ENCODE results near the gene RFC3. TPM values are rescaled to one million over a fixed set of nuclear protein-coding genes. Genes with fewer than 3 reads are reported as not detected.
"Not testable (repeated sequence)": the region's sequence is repeated elsewhere in the genome, so short reads cannot be mapped to it uniquely, and the experiment has no call there.

Gene RFC3
- total RNA-seq, 1 experiment from 2014 or later: 56.5 TPM

DNA sequence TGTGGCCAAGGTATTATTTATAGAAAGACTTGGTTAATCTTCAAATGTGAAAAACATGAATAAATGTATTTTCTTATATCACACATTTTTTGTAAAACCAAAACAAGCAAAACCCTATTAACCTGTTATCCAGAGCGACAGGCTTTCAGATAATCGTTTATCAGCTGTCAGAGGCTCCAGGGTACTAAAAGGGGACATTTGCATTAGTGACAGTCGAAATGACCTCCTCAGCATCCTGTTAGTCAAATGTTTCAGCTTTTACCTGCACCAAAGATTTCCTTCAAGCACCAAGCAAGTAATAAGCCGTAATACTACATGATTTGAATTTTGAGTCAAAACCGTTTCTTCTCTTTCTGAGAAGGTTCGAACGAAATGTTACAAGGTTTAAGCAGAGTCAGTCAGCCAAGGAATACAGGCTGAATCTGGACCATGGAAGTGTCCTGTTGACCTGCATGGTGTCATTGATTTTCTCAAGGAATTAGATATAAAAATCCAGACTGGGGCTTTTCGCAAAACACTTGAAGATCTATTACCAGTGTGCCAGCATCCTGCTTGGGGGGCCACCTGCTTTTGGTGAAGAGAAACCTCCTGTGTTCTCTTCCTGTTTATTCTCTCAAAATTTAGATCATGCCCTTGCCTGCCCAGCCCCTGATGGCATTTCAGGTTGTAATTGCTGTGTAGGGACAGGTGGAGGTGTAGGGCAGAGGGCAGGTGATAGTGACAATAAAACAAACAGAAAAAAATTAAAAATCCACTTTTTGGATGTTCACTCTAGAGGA, 11.3 kb upstream of the RFC3 start:
- no peak for DNase-seq (ENCODE audit: low read depth)

DNA sequence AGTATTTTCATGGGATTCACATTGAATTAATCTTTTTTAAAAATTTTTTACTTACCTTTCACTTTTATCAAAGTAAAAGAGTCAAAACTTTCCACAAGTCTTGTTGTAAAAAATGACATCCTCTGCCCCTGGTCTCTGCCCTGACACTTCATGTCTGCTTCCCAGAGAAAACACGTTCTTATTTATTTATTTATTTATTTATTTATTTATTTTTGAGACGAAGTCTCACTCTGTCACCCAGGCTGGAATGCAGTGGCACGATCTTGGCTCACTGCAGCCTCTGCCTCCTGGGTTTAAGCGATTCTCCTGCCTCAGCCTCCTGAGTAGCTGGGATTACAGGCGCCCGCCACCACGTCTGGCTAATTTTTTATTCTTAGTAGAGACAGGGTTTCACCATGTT, 5.1 kb upstream of the RFC3 start:
- DNase-seq (ENCODE audit: low read depth): not testable (repeated sequence)

DNA sequence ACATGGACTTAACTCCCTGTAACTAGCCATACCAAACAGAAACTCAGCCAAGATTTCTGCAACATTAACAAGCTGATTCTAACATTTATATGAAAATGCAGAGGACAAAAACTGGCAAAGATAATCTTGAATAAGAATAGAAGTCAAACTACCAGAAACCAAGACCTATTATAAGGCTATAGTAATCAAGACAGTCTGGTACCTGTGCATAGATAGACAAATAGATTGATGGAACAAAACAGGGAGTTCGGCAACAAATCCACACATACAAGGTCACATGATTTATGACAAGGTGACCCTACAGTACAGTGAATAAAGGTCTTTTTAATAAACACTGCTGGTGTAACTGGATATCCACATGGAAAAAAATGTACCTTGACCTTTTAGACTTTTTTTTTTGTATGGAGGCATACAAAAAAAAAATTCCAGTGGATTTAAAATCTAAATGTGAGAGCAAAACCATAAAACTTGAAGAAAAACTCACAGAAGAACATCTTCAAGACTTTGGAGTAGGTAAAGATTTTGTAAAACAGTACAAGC, 2.9 kb upstream of the RFC3 start:
- DNase-seq (ENCODE audit: low read depth): no peak

DNA sequence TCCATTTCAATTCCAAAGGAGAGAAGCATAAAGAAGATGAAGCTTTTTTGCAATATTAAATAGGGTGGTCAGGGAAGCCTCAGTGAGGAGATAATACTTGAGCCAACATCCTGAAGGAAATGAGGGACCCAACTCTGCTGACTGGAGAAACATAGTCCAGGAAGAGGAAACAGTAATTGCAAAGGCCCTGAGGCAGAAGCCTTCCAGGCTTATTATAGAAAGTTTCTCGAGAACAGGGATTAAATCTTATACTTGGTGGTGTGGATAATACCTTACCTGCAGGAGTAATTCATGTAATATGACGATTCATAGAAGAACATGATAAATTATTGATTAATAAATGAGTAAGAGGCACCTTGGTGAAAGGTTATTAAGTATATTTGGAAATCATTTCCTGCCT, 1.0 kb upstream of the RFC3 start:
- no peak for DNase-seq (ENCODE audit: low read depth)

DNA sequence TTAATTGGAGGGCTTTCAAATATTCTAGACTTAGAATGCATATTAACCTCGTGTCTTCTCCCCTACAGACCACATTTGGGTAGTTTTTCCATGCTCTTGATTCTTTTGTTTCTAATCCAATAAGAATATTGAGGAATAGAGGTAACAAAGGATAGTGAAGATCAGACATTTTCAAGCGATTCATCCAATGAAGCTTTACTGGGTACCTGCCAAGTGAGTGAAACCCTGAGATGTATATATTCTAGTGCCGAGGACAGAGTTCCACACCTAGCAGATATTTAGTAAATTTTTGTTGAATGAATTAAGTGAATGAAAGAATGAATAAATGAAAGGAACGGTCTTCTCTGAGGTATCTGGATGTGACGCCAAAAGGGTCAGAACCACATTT, 442 bp upstream of the RFC3 start:
- no peak for DNase-seq (ENCODE audit: low read depth)

DNA sequence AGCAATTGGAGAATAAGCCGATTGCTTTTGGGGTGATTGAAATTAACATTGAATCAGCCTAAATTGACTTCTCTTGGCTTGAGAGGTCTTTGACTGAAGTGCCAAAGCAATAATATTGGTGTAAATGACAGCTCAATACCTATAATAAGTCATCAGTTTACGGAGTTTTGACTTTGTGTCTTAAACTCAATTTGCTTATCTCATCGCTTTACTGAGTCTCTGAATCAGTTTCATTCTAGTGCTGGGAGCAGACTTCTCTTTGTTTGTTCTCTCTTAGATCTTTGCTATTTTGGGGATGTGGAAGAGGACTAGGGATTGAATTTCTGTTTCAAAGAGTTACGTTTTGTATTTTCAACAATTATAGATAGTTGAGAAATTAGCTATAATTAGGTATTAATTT, 7.1 kb downstream of the RFC3 start:
- DNase-seq (ENCODE audit: low read depth): no peak

DNA sequence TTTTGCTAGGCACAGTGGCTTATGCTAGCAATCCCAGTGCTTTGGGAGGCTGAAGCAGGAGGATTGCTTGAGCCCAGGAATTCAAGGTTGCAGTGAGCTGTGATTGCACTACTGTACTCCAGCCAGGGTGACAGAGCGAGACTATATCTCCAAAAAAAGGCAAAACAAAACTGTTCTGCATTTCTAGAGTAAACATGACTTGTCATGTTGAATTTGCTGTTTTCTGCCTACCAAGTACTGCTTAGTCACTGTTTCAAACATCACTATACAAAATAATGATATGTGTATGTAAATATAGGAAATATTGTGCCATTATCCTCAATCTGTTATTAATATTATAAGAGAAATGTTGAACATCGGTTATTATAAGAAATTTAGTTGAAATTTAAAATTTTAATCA, 9.2 kb downstream of the RFC3 start:
- no peak for DNase-seq (ENCODE audit: low read depth)

DNA sequence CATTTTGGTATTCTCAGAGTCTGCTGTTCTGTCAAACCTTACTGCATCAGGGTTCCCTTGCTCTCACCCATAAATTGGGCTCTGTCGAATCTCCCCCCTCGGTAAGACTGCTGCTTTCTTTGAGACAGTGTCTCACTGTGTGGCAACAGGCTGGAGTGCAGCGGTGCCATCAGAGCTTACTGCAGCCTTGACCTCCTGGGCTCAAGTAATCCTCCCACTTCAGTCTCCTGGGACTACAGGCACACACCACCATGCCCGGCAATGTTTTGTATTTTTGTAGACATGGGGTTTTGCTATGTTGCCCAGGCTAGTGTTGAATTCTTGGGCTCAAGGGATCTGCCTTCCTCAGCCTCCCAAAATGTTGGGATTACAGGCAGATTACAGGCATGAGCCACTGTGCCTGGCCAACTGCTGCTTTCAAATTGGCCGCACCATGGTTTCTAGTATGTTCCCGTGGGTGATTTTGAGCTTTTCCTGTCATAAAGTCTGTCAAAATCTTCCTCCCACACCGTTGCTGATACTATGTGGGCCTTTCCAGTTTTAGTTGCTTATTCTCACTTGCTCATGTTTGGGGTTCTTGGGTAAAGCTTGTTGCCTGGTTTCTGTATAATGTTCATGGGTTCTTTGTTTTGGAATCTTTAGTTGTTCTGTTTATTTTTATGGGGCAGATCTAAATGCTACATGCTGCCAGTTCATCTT, 10.6 kb downstream of the RFC3 start:
- DNase-seq (ENCODE audit: low read depth): no peak

DNA sequence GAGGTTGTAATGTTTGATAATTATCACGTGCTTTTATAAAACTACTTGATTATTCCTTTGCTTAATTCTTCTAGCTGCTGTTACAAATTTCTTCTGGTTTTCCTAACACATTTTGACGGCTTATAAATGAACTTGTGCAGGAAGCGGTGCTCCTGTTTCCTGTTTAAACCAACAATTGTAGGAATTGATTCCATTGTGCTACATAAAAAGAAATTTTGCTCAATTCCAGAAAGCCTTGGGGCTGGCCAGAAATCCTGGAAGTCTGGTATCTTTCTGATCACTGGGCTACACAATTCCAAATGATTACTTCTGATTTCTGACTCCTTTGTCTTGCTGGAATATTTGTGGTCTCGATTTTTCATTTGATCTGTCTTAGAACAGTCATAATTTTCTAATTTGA, 14.9 kb downstream of the RFC3 start:
- DNase-seq (ENCODE audit: low read depth): no peak

DNA sequence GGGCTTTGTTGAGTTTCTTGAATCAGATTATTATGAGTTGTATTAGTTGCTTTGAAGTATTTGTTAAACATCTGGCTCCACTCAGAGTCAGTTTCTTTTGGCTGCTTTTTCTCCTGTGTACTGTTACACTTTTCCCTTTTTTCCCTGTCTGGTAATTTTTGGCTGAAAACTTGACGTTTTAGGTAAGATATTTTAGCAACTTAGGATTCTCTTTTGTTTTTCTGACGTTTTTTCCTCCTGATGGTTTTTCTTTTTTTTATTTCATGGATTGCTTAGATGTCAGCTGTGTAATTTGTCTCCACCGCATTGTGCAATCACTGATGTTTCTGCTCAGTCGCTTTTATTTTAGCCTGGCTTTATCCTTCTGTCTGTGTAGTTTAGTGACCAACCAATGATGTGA, 20.7 kb downstream of the RFC3 start:
- no peak for DNase-seq (ENCODE audit: low read depth)

DNA sequence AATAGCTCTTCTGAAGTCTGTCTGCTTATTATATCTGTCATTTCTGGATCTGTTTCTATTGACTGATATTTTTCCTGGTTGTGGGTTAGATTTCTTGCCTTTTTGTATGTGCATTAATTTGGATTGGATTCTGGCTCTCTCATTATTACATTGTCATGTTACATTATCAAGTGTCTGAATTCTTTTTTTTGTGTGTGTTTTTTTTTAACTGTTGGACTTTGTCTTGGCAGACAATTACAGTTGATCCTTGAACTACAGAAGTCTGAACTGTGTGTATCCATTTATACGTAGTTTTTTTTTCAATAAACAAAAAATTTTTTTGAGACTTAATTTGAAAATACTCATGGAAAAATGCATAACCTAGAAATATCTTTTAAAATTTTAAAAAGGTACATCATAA, 22.5 kb downstream of the RFC3 start:
- DNase-seq (ENCODE audit: low read depth): no peak

DNA sequence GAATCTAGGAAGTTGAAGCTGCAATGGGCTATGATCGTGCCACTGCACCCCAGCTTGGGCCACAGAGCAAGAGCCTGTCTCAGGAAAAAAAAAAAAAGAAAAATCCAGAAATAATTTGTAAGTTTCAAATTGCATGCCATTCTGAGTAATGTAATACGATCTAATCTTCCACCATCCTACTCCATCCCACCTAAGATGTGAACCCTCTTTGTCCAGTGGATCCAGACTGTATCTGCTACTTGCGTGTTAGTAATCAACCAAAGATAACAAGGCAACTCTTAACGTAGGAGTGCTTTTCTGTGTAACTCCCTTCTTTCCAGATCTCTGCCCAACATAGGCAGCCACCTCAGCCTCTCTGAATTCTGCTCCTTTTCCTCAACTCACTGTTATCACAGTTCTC, 24.3 kb downstream of the RFC3 start:
- DNase-seq (ENCODE audit: low read depth): no peak

DNA sequence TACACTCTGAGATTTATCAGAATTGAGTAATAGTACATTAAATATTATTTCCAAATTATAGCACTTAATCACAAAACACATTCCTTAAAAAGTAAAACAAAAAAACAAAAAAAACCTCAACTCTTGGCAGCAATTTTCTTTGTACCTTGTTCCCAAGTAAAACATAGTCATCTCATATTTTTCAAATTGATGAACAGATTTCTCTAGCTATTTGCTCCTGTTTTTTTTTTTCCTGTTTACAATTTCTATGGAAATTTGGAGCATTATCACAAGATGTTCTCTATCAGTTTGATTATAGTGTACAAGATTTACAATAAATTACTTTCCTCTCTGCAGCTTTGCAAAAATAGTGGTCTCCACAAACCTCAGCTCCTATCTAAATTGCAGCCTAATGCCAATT, 25.0 kb downstream of the RFC3 start:
- DNase-seq (ENCODE audit: low read depth): no peak

DNA sequence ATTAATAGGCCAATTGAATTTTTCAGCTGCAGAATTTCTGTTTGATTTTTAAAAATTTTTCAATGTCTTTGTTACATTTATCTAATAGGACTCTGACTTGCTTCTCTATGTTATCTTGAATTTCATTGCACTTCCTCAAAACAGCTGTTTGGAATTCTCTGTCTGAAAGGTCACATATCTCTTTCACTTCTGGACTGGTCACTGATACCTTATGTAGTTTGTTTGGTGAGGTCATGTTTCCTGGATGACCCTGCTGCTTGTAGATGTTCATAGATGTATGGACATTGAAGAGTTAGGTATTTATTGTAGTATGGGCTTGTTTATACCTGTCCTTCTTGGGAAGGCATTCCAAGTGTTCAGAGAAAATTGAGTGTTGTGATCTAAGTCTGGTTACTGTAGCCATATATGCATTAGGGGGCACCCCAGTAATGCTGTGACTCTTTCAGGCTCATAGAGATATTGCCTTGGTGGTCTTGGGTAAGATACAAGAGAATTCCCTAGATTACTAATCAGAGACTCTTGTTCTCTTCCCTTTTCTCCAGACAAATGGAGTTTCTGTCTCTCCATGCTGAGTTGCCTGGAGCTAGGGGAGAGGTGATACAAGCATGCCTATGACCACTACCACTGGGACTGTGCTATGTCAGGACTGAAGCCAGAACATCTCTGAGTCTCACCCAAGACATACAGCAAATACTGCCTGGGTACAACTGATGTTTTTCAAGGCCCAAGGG, 27.8 kb downstream of the RFC3 start:
- no peak for DNase-seq (ENCODE audit: low read depth)

DNA sequence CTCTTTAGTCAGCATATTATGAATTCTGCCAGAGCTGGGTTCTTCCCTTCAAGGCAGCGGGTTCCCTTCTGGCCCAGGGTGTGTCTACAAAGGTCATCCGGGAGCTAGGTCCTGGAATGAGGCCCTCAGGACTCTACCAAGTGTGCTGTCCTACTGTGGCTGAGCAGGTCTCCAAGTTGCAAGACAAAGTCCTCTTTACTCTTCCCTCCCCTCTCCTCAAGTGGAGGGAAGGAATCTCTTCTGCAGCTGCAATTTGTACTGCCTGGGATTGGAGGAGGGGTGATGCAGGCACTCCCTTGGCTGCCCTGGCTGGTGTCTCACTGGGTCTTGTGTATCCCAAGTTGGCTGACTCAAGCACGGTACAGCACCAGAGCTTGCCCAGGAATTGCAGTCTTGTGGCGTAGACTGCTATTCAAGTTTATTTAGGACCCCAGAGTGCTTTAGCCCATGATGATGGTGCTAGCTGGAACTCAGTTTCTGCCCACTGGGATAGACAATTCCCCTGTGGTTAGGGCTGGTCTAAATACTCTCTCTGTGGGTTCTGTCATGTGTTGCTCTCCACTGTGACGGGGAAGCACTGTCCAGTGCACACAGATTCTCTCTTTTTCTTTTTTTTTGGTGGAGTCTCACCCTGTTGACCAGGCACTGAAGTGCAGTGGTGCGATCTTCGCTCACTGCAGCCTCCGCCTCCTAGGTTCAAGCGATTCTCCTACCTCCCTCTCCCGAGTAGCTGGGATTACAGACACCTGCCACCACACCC, 28.5 kb downstream of the RFC3 start:
- DNase-seq (ENCODE audit: low read depth): no peak

DNA sequence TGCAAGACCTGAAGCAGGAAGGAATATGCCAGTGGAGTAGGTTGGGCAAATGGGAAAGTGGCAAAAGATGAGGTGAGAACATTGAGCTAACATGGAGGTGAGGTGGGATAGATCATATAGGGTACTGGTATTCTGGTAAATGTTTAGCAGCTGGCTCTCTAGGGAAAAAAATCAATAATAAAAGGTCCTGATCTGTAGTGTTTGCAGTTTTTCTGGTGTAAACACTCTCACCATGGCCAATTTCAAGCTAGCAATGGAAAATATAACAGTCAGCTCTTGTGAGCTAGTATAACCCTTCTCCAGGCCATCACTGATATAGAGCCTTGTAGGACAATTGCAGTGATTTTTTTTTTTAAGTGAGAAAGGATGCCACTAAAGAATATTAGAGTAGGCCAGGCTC, 31.3 kb downstream of the RFC3 start:
- no peak for DNase-seq (ENCODE audit: low read depth)

DNA sequence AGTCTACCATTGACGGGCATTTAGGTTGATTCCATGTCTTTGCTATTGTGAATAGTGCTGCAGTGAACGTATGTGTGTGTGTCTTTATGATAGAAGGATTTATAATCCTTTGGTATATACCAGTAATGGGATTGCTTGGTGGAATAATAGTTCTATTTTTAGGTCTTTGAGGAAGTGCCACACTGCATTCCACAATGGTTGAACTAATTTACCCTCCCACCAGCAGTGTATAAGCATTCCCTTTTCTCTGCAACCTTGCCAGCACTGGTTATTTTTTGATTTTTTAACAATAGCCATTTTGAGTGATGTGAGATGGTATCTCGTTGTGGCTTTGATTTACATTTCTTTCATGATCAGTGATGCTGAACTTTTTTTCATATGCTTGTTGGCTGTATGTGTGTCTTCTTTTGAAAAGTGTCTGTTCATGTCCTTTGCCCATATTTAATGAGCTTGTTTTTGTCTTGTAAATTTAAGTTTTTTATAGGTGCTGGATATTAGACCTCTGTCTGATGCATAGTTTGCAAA, 37.5 kb downstream of the RFC3 start:
- DNase-seq (ENCODE audit: low read depth): no peak

DNA sequence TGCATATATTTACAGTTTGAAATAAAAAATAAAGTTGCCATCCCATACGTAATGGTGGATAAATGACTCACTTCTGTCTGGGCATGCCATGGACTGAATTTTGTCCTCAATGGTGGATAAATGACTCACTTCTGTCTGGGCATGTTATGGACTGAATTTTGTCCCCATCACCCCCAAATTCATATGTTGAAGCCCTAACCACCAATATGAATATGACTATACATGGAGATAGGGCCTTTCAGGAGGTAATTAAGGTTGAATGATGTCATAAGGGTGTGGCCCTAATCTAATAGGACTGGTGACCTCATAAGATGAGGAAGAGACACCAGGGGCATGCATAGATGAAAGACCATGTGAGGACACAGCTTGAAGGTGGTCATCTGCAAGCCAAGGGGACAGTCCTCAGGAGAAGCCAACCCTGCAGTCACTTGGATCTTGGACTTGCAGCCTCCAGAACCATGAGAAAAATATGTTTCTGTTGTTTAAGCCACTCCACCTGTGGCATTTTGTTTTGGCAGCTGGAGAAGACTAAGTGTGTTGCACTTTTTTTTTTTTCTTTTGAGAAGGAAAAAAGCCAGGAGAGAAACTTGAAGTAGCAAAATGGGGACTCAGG, 41.8 kb downstream of the RFC3 start:
- peak; percentile 40 for DNase-seq (ENCODE audit: low read depth)

DNA sequence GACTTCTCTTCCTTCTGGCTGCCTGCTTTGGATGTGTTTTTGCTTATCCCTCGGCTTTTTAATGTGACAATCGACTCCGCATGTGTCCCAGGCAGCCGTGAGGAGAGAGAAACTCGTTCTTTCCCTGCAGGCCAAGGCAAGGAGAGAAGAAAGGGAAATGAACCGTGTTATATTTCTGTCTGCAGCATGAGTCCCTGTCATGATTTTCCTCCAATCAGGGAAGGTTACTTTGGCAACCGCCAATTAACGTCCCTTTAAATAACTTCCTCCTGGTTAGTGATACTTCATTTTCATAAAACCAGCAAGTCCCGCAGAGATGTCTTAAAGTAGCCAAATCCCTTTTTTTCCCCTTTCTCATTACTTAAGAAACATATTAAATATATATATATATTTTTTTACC, 42.6 kb downstream of the RFC3 start:
- DNase-seq (ENCODE audit: low read depth): no peak

DNA sequence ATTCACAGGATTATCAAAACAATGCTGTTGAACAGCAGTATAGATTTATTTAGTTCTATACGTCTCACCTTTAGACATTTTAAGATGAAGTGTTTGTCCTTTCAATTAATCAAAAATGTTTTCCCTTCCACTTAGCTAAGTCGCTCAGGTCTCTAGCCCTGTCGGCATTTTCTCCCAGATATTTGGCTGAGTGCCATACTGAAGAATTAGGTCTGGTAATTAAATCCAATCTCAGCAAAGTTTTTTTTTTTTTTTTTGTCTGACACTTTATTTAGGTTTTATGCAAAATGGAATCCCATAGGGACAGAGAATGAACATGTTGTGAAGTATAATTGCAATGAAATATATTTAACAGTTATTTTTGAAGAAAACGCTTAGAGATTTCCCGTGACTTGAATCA, 44.1 kb downstream of the RFC3 start:
- no peak for DNase-seq (ENCODE audit: low read depth)
